NCI-H748 (cell line): Measurements from ENCODE around the gene SAMD8.

Experiments used
- DNase-seq: peaks from one replicate; lab custom pipeline; 2025; ENCODE audit not compliant: unreplicated experiment; lab: John Stamatoyannopoulos, UW

SAMD8 gene

GRCh38 chr10:75111365-75111906, at the start of gene SAMD8:
SAMD8 (plus strand) TSS chr10:75111656; CDS start chr10:75150529, 38,873 bp downstream.
- DNase-seq = peak; percentile 91

GRCh38 chr10:75061709-75062505, 49.5 kb upstream of the SAMD8 start:
- DNase-seq = no peak

- no peak for DNase-seq
Measured at GRCh38 chr10:75062506-75063299, 48.8 kb upstream of the SAMD8 start.

GRCh38 chr10:75063461-75064230, 47.8 kb upstream of the SAMD8 start:
- DNase-seq = no peak

- DNase-seq = no peak
Measured at GRCh38 chr10:75065076-75065475, 46.4 kb upstream of the SAMD8 start.

- no peak for DNase-seq
Measured at GRCh38 chr10:75066271-75066670, 45.2 kb upstream of the SAMD8 start.

- DNase-seq = no peak
Measured at GRCh38 chr10:75067272-75067671, 44.2 kb upstream of the SAMD8 start.

GRCh38 chr10:75068523-75068922, 42.9 kb upstream of the SAMD8 start:
- DNase-seq = no peak

- no peak for DNase-seq
Measured at GRCh38 chr10:75070476-75070875, 41.0 kb upstream of the SAMD8 start.

- peak; percentile 73 for DNase-seq
Measured at GRCh38 chr10:75070961-75071428, 40.5 kb upstream of the SAMD8 start.

GRCh38 chr10:75071756-75072155, 39.7 kb upstream of the SAMD8 start:
- DNase-seq = no peak

- DNase-seq = no peak
Measured at GRCh38 chr10:75072727-75073126, 38.7 kb upstream of the SAMD8 start.

GRCh38 chr10:75073442-75073841, 38.0 kb upstream of the SAMD8 start:
- no peak for DNase-seq

- no peak for DNase-seq
Measured at GRCh38 chr10:75074711-75075445, 36.6 kb upstream of the SAMD8 start.

GRCh38 chr10:75076348-75076747, 35.1 kb upstream of the SAMD8 start:
- DNase-seq = no peak

- DNase-seq = peak; percentile 13
Measured at GRCh38 chr10:75079436-75080083, 31.9 kb upstream of the SAMD8 start.

GRCh38 chr10:75080554-75080953, 30.9 kb upstream of the SAMD8 start:
- no peak for DNase-seq

GRCh38 chr10:75081379-75081778, 30.1 kb upstream of the SAMD8 start:
- DNase-seq = no peak

- DNase-seq = no peak
Measured at GRCh38 chr10:75083972-75084833, 27.3 kb upstream of the SAMD8 start.
